ENCODE measurements around the gene RPS6KA6. TPM values are rescaled to one million over a fixed set of nuclear protein-coding genes. Genes with fewer than 3 reads are reported as not detected.
"Not testable (repeated sequence)": the region's sequence is repeated elsewhere in the genome, so short reads cannot be mapped to it uniquely, and the experiment has no call there.

RPS6KA6 gene
- total RNA-seq, 4 donors from 2014 or later, result 3.1 to 5.4 (median 3.9) TPM

DNA sequence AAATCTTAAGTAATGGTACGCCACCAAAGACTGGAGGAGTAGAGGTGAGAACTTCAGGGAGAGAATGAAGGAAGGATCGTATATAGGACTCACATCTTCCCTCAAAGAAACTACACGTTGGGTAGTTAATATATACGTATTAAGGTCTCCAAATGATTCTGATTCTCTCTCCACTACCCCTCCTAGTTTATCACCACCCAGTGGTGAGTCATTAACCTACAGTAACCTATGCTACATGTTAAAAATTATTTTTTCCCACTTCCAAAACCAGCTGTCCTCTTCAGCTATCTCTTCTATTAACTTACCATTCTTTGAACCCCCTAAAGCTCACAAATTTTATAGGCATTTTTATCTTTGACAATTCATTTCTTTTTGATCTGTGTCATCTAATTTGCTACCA lies 69.7 kb downstream of the RPS6KA6 start:
- 64% methylated on average over 4 of the region's 4 CpGs for WGBS
- H3K4me1 ChIP-seq, result no peaks in the 10 kb centered on the region
- intact Hi-C loops (cut with DNase I), result no loop called here
- no peaks in the 10 kb centered on the region for H3K27me3 ChIP-seq
- H3K36me3 ChIP-seq, result no peaks in the 10 kb centered on the region
- H3K27ac ChIP-seq (replicated peaks in 1 of 4), result no peak overlapping the region
- H3K4me3 ChIP-seq, result no peak overlapping the region
- H3K9me3 ChIP-seq, result no peaks in the 10 kb centered on the region
- no peak for DNase-seq (ENCODE audit: extremely low spot score)
- TF ChIP-seq POLR2A (IDR thresholded peaks at IDR 0.05; ENCODE audit: low read depth), result no peak
- no peak for TF ChIP-seq CTCF (IDR thresholded peaks at IDR 0.05)
- no peak for TF ChIP-seq POLR2AphosphoS5 (IDR thresholded peaks at IDR 0.05)
- no peak for TF ChIP-seq EP300 (IDR thresholded peaks at IDR 0.05)

GRCh38 chrX:84108584-84108983 lies 79.4 kb downstream of the RPS6KA6 start:
- 94% methylated on average over 3 of the region's 5 CpGs for WGBS
- H3K36me3 ChIP-seq, result no peaks in the 10 kb centered on the region

DNA sequence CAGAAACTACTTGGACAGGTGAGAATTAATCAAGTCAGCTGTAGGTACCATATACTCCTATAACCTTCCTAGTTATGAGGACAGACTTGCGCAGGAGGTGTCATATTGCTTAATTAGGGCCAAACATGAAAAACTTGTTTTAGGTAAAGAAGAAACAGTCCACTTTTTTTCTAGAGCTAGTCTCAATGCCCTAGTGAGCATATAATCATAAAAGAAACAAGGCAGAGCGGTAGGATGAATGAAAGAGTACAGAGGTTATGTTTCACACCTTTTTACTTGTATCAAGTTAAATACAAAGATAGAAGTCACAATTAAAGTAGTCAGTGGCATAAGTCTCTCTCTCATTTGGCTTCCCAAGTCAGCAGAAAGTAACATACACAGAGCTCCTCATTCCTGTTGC lies 88.9 kb downstream of the RPS6KA6 start:
- H3K4me1 ChIP-seq, result no peaks in the 10 kb centered on the region
- intact Hi-C loops (cut with DNase I), result no loop called here
- H3K27ac ChIP-seq (replicated peaks in 1 of 4), result no peak overlapping the region
- no peak overlapping the region for H3K4me3 ChIP-seq
- DNase-seq (ENCODE audit: extremely low spot score), result no peak
- no peaks in the 10 kb centered on the region for H3K36me3 ChIP-seq
- 85% methylated on average over 2 of the region's 2 CpGs for WGBS
- no peaks in the 10 kb centered on the region for H3K27me3 ChIP-seq
- no peaks in the 10 kb centered on the region for H3K9me3 ChIP-seq
- TF ChIP-seq EP300 (IDR thresholded peaks at IDR 0.05) (no peak), POLR2AphosphoS5 (IDR thresholded peaks at IDR 0.05) (no peak), POLR2A (IDR thresholded peaks at IDR 0.05; ENCODE audit: low read depth) (no peak), CTCF (IDR thresholded peaks at IDR 0.05) (no peak)

More at GRCh38 chrX:84108584-84108983, 79.4 kb downstream of the RPS6KA6 start:
- Histone ChIP-seq H3K9me3 (no peaks in the 10 kb centered on the region), H3K4me1 (no peaks in the 10 kb centered on the region), H3K27ac (replicated peaks in 1 of 4) (no peak overlapping the region), H3K4me3 (no peak overlapping the region), H3K27me3 (no peaks in the 10 kb centered on the region)
- no peak for DNase-seq (ENCODE audit: extremely low spot score)
- TF ChIP-seq POLR2AphosphoS5 (IDR thresholded peaks at IDR 0.05) (no peak), EP300 (IDR thresholded peaks at IDR 0.05) (no peak), POLR2A (IDR thresholded peaks at IDR 0.05; ENCODE audit: low read depth) (no peak), CTCF (IDR thresholded peaks at IDR 0.05) (no peak)
- intact Hi-C loops (cut with DNase I), result no loop called here

DNA sequence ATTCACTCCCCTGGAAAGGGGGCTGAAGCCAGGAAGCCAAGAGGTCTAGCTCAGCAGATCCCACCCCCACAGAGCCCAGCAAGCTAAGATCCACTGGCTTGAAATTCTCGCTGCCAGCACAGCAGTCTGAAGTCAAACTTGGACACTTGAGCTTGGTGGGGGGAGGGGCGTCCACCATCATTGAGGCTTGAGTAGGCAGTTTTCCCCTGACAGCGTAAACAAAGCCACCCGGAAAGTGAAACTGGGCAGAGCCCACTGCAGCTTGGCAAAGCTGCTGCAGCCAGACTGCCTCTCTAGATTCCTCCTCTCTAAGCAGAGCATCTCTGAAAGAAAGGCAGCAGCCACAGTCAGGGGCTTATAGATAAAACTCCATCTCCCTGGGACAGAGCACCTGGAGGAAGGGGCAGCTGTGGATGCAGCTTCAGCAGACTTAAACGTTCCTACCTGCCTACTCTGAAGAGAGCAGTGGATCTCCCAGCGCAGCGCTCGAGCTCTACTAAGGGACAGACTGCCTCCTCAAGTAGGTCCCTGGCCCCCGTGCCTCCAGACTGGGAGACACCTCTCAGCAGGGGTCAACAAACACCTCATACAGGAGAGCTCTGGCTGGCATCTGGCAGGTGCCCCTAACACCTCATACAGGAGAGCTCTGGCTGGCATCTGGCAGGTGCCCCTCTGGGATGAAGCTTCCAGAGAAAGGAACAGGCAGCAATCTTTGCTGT lies 108.4 kb downstream of the RPS6KA6 start:
- intact Hi-C loops (cut with DNase I); H3K4me3 ChIP-seq; DNase-seq (ENCODE audit: extremely low spot score); H3K27ac ChIP-seq (replicated peaks in 1 of 4); H3K4me1 ChIP-seq; H3K36me3 ChIP-seq; H3K27me3 ChIP-seq: not testable (repeated sequence)
- WGBS, result 63% methylated on average over 2 of the region's 9 CpGs
- H3K9me3 ChIP-seq, result peaks cover 0 to 21% (median 0%) of the 10 kb centered on the region in 4 donors

GRCh38 chrX:84078991-84079390 lies 109.0 kb downstream of the RPS6KA6 start:
- intact Hi-C loops (cut with DNase I), result no loop called here
- H3K36me3 ChIP-seq, result no peaks in the 10 kb centered on the region
- H3K4me1 ChIP-seq, result peaks cover 0 to 5% (median 0%) of the 10 kb centered on the region in 4 donors
- H3K27me3 ChIP-seq, result no peaks in the 10 kb centered on the region
- H3K4me3 ChIP-seq, result no peak overlapping the region
- TF ChIP-seq EP300 (IDR thresholded peaks at IDR 0.05) (no peak), POLR2A (IDR thresholded peaks at IDR 0.05; ENCODE audit: low read depth) (no peak), POLR2AphosphoS5 (IDR thresholded peaks at IDR 0.05) (no peak), CTCF (IDR thresholded peaks at IDR 0.05) (no peak)
- no peak overlapping the region for H3K27ac ChIP-seq (replicated peaks in 1 of 4)
- DNase-seq (ENCODE audit: extremely low spot score), result no peak
- WGBS, result 68% methylated on average over 9 of the region's 9 CpGs
- peaks cover 0 to 21% (median 0%) of the 10 kb centered on the region in 4 donors for H3K9me3 ChIP-seq

All from esophagus muscularis mucosa (tissue), 4 donors.